Hepatocyte (in vitro differentiated cells): Measurements from ENCODE around the gene EIF3A.

Experiments used
- EZH2 ChIP-seq: fragments of 200-600 bp; sonication (generic); IDR thresholded peaks from 2 replicates; pipeline ENCODE4 v1.6.1; 2016; ENCODE audit warnings: antibody characterized with exemption, mild to moderate bottlenecking, borderline replicate concordance
- EZH2phosphoT487 ChIP-seq: fragments of 200-600 bp; sonication (generic); IDR thresholded peaks from one replicate; pipeline ENCODE4 v1.6.1; 2018; ENCODE audit warnings: antibody characterized with exemption, mild to moderate bottlenecking, low read depth, moderate library complexity; ENCODE audit not compliant: unreplicated experiment, severe bottlenecking
- TF ChIP-seq, protein P1 (sequence below): fragments of 200-600 bp; sonication (generic); IDR thresholded peaks from 2 replicates; pipeline ENCODE4 v1.5.1; 2016; ENCODE audit warnings: antibody characterized with exemption, mild to moderate bottlenecking; ENCODE audit not compliant: poor library complexity

DNA sequence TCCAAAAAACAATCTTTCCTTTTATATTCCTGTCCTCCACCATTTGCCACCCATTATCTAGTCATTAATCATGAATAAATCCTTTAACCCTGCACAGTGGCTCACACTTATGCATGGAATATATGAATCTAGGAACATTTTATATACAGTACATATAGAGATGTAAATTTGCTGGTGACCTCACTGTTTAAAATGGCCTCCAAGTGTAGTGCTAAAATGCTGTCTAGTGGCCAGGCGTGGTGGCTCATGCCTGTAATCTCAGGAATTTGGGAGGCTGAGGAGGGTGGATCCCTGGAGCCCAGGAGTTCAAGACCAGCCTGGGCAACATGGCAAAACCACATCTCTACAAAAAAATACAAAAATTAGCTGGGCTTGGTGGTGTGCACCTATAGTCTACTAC is 41.5 kb downstream of the EIF3A start:
- TF ChIP-seq EZH2 (no peak), EZH2phosphoT487 (no peak)
- TF ChIP-seq, protein P1, sequence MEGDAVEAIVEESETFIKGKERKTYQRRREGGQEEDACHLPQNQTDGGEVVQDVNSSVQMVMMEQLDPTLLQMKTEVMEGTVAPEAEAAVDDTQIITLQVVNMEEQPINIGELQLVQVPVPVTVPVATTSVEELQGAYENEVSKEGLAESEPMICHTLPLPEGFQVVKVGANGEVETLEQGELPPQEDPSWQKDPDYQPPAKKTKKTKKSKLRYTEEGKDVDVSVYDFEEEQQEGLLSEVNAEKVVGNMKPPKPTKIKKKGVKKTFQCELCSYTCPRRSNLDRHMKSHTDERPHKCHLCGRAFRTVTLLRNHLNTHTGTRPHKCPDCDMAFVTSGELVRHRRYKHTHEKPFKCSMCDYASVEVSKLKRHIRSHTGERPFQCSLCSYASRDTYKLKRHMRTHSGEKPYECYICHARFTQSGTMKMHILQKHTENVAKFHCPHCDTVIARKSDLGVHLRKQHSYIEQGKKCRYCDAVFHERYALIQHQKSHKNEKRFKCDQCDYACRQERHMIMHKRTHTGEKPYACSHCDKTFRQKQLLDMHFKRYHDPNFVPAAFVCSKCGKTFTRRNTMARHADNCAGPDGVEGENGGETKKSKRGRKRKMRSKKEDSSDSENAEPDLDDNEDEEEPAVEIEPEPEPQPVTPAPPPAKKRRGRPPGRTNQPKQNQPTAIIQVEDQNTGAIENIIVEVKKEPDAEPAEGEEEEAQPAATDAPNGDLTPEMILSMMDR: no peak
